Measurements from ENCODE around the gene ADAMTSL2. TPM values are rescaled to one million over a fixed set of nuclear protein-coding genes. Genes with fewer than 3 reads are reported as not detected.

Gene ADAMTSL2
- total and polyA plus RNA-seq, 8 donors, result 8.0 to 18.5 (median 12.3) TPM

DNA sequence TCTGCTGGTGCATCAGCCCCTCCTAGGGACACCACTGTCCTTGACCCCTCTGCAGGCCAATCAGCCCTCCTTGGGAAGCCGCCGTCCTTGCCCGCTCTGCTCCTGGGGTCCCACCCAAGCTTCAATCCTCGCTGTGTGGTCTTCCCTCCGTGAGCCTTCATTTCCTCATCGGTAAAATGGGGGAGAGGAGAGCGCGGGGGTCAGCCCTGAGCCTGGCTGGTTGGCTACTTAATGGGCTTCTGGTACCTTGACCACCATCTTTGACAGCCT lies 42.9 kb upstream of the ADAMTSL2 start:
- intact Hi-C loops (cut with DNase I), result no loop called here
- Histone ChIP-seq H3K27me3 (peaks cover 0 to 6% of the 10 kb centered on the region in 2 donors), H3K27ac (no peak overlapping the region), H3K4me1 (peaks cover 0 to 6% of the 10 kb centered on the region in 2 donors), H3K36me3 (no peaks in the 10 kb centered on the region), H3K9me3 (no peaks in the 10 kb centered on the region), H3K4me3 (no peak overlapping the region)
- DNase-seq, result peak in 1 of 4 donors; percentile 25
- ATAC-seq, result no peak
- TF ChIP-seq, protein P1, sequence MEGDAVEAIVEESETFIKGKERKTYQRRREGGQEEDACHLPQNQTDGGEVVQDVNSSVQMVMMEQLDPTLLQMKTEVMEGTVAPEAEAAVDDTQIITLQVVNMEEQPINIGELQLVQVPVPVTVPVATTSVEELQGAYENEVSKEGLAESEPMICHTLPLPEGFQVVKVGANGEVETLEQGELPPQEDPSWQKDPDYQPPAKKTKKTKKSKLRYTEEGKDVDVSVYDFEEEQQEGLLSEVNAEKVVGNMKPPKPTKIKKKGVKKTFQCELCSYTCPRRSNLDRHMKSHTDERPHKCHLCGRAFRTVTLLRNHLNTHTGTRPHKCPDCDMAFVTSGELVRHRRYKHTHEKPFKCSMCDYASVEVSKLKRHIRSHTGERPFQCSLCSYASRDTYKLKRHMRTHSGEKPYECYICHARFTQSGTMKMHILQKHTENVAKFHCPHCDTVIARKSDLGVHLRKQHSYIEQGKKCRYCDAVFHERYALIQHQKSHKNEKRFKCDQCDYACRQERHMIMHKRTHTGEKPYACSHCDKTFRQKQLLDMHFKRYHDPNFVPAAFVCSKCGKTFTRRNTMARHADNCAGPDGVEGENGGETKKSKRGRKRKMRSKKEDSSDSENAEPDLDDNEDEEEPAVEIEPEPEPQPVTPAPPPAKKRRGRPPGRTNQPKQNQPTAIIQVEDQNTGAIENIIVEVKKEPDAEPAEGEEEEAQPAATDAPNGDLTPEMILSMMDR (IDR thresholded peaks at IDR 0.05), result no peak

DNA sequence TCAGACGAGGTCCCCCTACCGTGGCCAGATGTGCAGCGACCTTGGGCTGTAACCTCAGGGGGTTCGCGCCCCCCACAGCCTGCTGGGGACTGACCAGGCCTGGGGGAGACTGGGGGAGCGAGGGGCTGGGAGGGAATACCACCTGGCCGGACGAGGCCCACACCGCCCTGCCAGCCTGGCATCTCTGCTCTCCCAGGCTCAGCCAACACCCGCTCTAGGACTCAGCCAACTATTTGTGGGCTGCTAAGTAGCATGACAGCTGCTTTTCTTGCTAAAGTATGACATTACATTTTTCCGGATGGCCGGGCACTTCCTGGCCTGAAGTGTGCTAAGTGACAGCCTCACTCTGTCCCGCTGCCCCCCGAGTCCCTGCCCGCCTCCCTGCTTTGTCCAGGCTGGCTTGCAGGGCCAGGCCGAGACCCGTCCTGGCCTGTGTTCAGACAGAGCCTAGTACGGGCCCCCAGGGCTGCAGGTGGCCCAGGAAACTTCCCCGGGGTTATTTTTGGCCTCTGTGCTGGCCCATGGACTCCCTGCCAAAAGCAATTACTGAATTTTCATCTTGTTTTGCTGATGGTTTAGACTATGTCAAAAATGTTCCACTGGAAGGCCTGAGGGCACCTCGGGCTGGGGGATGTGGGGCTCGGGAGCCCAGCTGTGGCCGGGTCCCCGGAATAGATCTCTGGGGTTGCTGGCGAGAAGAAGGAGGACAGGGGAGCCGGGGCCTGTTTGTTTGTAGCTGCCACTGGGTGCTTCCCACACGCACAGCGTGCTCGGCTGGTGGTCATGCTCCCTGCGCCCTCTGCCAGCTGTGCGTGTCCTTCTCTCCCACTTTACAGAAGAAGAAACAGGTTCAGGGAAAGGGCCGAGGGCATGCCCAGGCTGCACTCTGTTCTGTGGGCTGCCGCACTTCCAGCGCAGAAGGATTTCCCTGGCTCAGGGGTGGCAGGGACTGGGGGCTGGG lies 42.2 kb upstream of the ADAMTSL2 start:
- Histone ChIP-seq H3K36me3 (no peaks in the 10 kb centered on the region), H3K27me3 (peaks cover 0 to 13% of the 10 kb centered on the region in 2 donors), H3K9me3 (no peaks in the 10 kb centered on the region), H3K4me1 (peaks cover 0 to 8% of the 10 kb centered on the region in 2 donors), H3K27ac (no peak overlapping the region), H3K4me3 (no peak overlapping the region)
- TF ChIP-seq, protein P1 (IDR thresholded peaks at IDR 0.05), result no peak
- intact Hi-C loops (cut with DNase I), result no loop called here
- ATAC-seq (no peak), DNase-seq (peak in 2 of 4 donors; percentile 43 to 59)

DNA sequence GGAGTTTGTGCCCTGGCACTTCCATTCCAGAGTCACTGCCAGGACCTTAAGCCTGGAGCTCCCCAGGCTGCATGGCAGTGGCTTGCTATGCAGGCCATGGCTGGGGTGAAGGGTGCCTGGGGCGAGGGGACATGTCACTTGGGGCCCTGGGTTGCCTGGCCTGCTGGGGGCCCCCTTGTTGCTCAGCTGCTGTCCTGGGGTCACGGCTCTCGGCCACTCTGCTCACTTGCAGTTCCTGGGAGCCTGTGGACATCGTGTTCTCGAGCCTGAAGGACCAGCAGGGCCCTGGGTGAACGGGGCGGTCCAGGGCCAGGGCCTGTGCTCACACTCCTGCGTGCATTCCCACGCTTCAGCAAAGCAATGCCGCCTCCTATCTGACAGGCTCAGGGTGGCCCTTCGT lies 41.1 kb upstream of the ADAMTSL2 start:
- Histone ChIP-seq H3K4me3 (no peak overlapping the region), H3K27ac (no peak overlapping the region), H3K9me3 (no peaks in the 10 kb centered on the region), H3K4me1 (peaks cover 0 to 8% of the 10 kb centered on the region in 2 donors), H3K27me3 (peaks cover 0 to 8% of the 10 kb centered on the region in 2 donors), H3K36me3 (no peaks in the 10 kb centered on the region)
- ATAC-seq, result no peak
- TF ChIP-seq, protein P1 (IDR thresholded peaks at IDR 0.05), result no peak
- peak in 1 of 4 donors; percentile 61 for DNase-seq
- intact Hi-C loops (cut with DNase I), result no loop called here

DNA sequence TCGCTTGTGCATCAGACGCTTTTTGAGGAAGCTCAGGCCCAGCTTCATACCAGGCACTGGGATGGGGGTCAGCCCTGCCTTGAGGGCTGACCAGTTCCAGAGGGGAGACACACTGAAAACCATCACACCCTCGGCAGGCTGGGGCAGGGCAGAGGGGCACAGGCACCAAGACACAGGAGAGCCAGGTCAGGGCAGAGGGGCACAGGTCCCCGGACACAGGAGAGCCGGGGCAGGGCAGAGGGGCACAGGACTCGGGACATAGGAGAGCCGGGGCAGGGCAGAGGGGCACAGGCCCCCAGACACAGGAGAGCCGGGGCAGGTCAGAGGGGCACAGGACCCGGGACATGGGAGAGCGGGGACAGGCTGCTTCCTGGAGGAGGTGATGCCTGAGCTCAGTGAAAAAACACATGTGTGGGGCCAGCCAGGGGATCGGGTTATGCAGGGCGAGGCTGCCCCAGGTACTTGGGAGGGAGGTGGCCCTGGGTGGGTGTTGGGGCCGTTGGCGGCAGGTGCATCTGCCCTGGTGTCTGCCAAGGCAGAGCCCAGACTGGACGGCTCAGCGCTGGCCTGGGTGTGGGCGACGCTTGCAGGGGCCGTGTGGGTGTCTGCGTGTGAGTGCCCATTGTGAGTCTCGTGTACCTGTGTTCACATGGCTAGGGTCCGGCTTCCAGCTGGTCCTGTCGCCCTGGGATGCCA lies 40.5 kb upstream of the ADAMTSL2 start:
- H3K4me1 ChIP-seq, result peaks cover 0 to 8% of the 10 kb centered on the region in 2 donors
- H3K36me3 ChIP-seq, result no peaks in the 10 kb centered on the region
- H3K27ac ChIP-seq, result no peak overlapping the region
- peaks cover 0 to 8% of the 10 kb centered on the region in 2 donors for H3K27me3 ChIP-seq
- no peak overlapping the region for H3K4me3 ChIP-seq
- peak in 1 of 4 donors; percentile 68 for DNase-seq
- intact Hi-C loops (cut with DNase I), result no loop called here
- H3K9me3 ChIP-seq, result no peaks in the 10 kb centered on the region
- ATAC-seq, result no peak
- TF ChIP-seq, protein P1 (IDR thresholded peaks at IDR 0.05), result no peak

Data from left lung (tissue), 10 donors.